Prostate gland (tissue), 2 donors: Measurements from ENCODE around the gene TNS3. TPM values are rescaled to one million over a fixed set of nuclear protein-coding genes. Genes with fewer than 3 reads are reported as not detected.

Experiments
- DNase-seq: peaks from one replicate; pipeline ENCODE4 v3.0.0-alpha.2; 2019; ENCODE audit warnings: low spot score
- H3K27ac ChIP-seq, 2 donors: fragments of 200-600 bp; sonication (generic); 2 replicates each; pipeline ENCODE4 v1.5.1; 2017 to 2019
- H3K27me3 ChIP-seq: fragments of 200-600 bp; sonication (generic); replicated peaks from 2 replicates; pipeline ENCODE4 v1.5.1; 2019; ENCODE audit not compliant: insufficient read depth
- H3K36me3 ChIP-seq, 2 donors: fragments of 200-600 bp; sonication (generic); 1 replicate in 1 of 2; 2 replicates in 1 of 2; pipeline versions ENCODE4 v1.5.1 to v1.8.1; 2017 to 2019
- H3K4me1 ChIP-seq: fragments of 200-600 bp; sonication (generic); replicated peaks from 2 replicates; pipeline ENCODE4 v1.5.1; 2019
- H3K4me3 ChIP-seq, 2 donors: fragments of 200-600 bp; sonication (generic); 2 replicates each; pipeline ENCODE4 v1.5.1; 2017 to 2019
- H3K9me3 ChIP-seq: fragments of 200-600 bp; sonication (generic); 2 replicates; pipeline ENCODE4 v1.5.1; 2017
- CTCF ChIP-seq, 4 experiments: fragments of 200-600 bp in 2 of 4; fragments of 450-650 bp in 2 of 4; sonication (generic) in 2 of 4; IDR thresholded peaks; 1 replicate in 3 of 4; 2 replicates in 1 of 4; pipeline ENCODE4 v1.5.1; 2016 to 2019; ENCODE audit warnings: antibody characterized with exemption in 4 of 4, mild to moderate bottlenecking in 2 of 4, moderate library complexity in 2 of 4
- POLR2A ChIP-seq: fragments of 450-650 bp; IDR thresholded peaks from one replicate; pipeline ENCODE4 v1.6.1; 2016; ENCODE audit warnings: antibody characterized with exemption, mild to moderate bottlenecking
- POLR2AphosphoS5 ChIP-seq: sonication (generic); formaldehyde crosslinking; IDR thresholded peaks from one replicate; pipeline ENCODE4 v1.6.1; 2017; ENCODE audit warnings: antibody characterized with exemption
- WGBS: methylation state at CpG from one replicate; pipeline ENCODE4 v1.1.5; 2018; 5-methylcytosine and 5-hydroxymethylcytosine counted together
- intact Hi-C: fragments of 100-400 bp; cut with DNase I; formaldehyde crosslinking; loops from one replicate; pipeline ENCODE4 v1.14.2; 2022
- total RNA-seq, 2 donors: library from RNA; depleted of rRNA; stranded (reverse); fragments of >200 nt; gene quantifications; one replicate each; pipeline ENCODE4 v1.1.0, GENCODE V29; 2016

TNS3 gene
- total RNA-seq, 2 donors from 2014 or later = 19.5 to 95.8 TPM

GRCh38 chr7:47408675-47409074 is 173.2 kb downstream of the TNS3 start:
- no peaks in the 10 kb centered on the region for H3K4me1 ChIP-seq
- TF ChIP-seq POLR2A (no peak), CTCF (IDR thresholded peaks at IDR 0.05) (no peak), POLR2AphosphoS5 (no peak)
- H3K27me3 ChIP-seq = no peaks in the 10 kb centered on the region
- H3K36me3 ChIP-seq = no peaks in the 10 kb centered on the region
- no peak overlapping the region for H3K4me3 ChIP-seq
- 92% methylated on average over 5 of the region's 5 CpGs for WGBS
- no peaks in the 10 kb centered on the region for H3K9me3 ChIP-seq
- DNase-seq = no peak
- no peak overlapping the region for H3K27ac ChIP-seq
- intact Hi-C loops = no loop called here

GRCh38 chr7:47407821-47408674 is 173.9 kb downstream of the TNS3 start:
- intact Hi-C loops = no loop called here

GRCh38 chr7:47407136-47407535 is 174.8 kb downstream of the TNS3 start:
- TF ChIP-seq CTCF (IDR thresholded peaks at IDR 0.05) (no peak), POLR2A (no peak), POLR2AphosphoS5 (no peak)
- Histone ChIP-seq H3K27ac (no peak overlapping the region), H3K4me1 (no peaks in the 10 kb centered on the region), H3K9me3 (no peaks in the 10 kb centered on the region), H3K4me3 (no peak overlapping the region), H3K36me3 (no peaks in the 10 kb centered on the region), H3K27me3 (no peaks in the 10 kb centered on the region)
- 78% methylated on average over 13 of the region's 13 CpGs for WGBS
- DNase-seq = no peak
- intact Hi-C loops = no loop called here

More at GRCh38 chr7:47407821-47408674, 173.9 kb downstream of the TNS3 start:
- Histone ChIP-seq H3K27ac (no peak overlapping the region), H3K9me3 (no peaks in the 10 kb centered on the region), H3K36me3 (no peaks in the 10 kb centered on the region), H3K4me3 (no peak overlapping the region), H3K4me1 (no peaks in the 10 kb centered on the region), H3K27me3 (no peaks in the 10 kb centered on the region)
- WGBS = 87% methylated on average over 14 of the region's 14 CpGs
- TF ChIP-seq POLR2AphosphoS5 = no peak
- no peak for TF ChIP-seq POLR2A
- no peak for TF ChIP-seq CTCF (IDR thresholded peaks at IDR 0.05)
- DNase-seq = no peak

- no peaks in the 10 kb centered on the region for H3K36me3 ChIP-seq
- TF ChIP-seq POLR2A = no peak
- TF ChIP-seq CTCF (IDR thresholded peaks at IDR 0.05) = no peak
- no peak for TF ChIP-seq POLR2AphosphoS5
- DNase-seq = no peak
Observed at GRCh38 chr7:47406801-47407129, 175.1 kb downstream of the TNS3 start.

More at GRCh38 chr7:47406801-47407129, 175.1 kb downstream of the TNS3 start:
- Histone ChIP-seq H3K4me3 (no peak overlapping the region), H3K4me1 (no peaks in the 10 kb centered on the region), H3K27me3 (no peaks in the 10 kb centered on the region), H3K27ac (peak overlapping the region in 1 of 2 donors; percentile 54), H3K9me3 (no peaks in the 10 kb centered on the region)
- intact Hi-C loops = no loop called here
- WGBS = 22% methylated on average over 11 of the region's 11 CpGs
